Large intestine (tissue), 3 donors: ENCODE measurements around the gene CMIP. TPM values are rescaled to one million over a fixed set of nuclear protein-coding genes. Genes with fewer than 3 reads are reported as not detected.

Experiments used
- DNase-seq, 2 donors: peaks; one replicate each; pipeline versions ENCODE4 v3.0.0 to v3.0.0-alpha.2; 2013
- H3K27ac ChIP-seq: one replicate; pipeline ENCODE4 v1.5.1; 2013; ENCODE audit warnings: low read length
- H3K27me3 ChIP-seq: 2 replicates; pipeline ENCODE4 v1.6.1; 2013; ENCODE audit warnings: low read length; ENCODE audit not compliant: control insufficient read depth, insufficient read depth
- H3K36me3 ChIP-seq: 2 replicates; pipeline ENCODE4 v1.6.1; 2013; ENCODE audit warnings: low read length; ENCODE audit not compliant: control insufficient read depth, insufficient read depth
- H3K4me1 ChIP-seq: one replicate; pipeline ENCODE4 v1.6.1; 2013; ENCODE audit warnings: low read length; ENCODE audit not compliant: control insufficient read depth, insufficient read depth
- H3K4me3 ChIP-seq: one replicate; pipeline ENCODE4 v1.5.1; 2013; ENCODE audit warnings: low read length
- H3K9me3 ChIP-seq: one replicate; pipeline ENCODE4 v1.6.1; 2013; ENCODE audit warnings: mild to moderate bottlenecking, low read depth, low read length, moderate library complexity; ENCODE audit not compliant: control insufficient read depth
- WGBS: methylation state at CpG from one replicate; pipeline ENCODE4 v1.1.5; 2013; ENCODE audit warnings: low lambda C conversion rate; ENCODE audit not compliant: insufficient coverage; 5-methylcytosine and 5-hydroxymethylcytosine counted together
- polyA plus RNA-seq: library from polyadenylated mRNA; unstranded; fragments of 120-200 nt; gene quantifications from one replicate; pipeline ENCODE4 v1.2.1, GENCODE V29; 2013

Gene CMIP
- polyA plus RNA-seq, 1 donor = 64.5 TPM

GRCh38 chr16:81723098-81723723 is 278.6 kb downstream of the CMIP start:
- no peaks in the 10 kb centered on the region for H3K36me3 ChIP-seq
- peak; percentile 62 to 70 for DNase-seq
- peaks cover 7% of the 10 kb centered on the region for H3K27me3 ChIP-seq
- H3K4me3 ChIP-seq = no peak overlapping the region
- 89% methylated on average over 4 of the region's 8 CpGs for WGBS
- no peaks in the 10 kb centered on the region for H3K4me1 ChIP-seq
- no peaks in the 10 kb centered on the region for H3K9me3 ChIP-seq
- no peak overlapping the region for H3K27ac ChIP-seq

- H3K9me3 ChIP-seq = no peaks in the 10 kb centered on the region
- H3K36me3 ChIP-seq = no peaks in the 10 kb centered on the region
- H3K4me3 ChIP-seq = no peak overlapping the region
- H3K4me1 ChIP-seq = peaks cover 3% of the 10 kb centered on the region
- DNase-seq = no peak
- peaks cover 7% of the 10 kb centered on the region for H3K27me3 ChIP-seq
- 84% methylated on average over 4 of the region's 4 CpGs for WGBS
- H3K27ac ChIP-seq = no peak overlapping the region
Measured at GRCh38 chr16:81728435-81728834, 283.8 kb downstream of the CMIP start.

GRCh38 chr16:81729451-81729850 is 284.8 kb downstream of the CMIP start:
- Histone ChIP-seq H3K4me1 (peaks cover 3% of the 10 kb centered on the region), H3K27ac (no peak overlapping the region), H3K36me3 (no peaks in the 10 kb centered on the region), H3K4me3 (no peak overlapping the region), H3K27me3 (peaks cover 7% of the 10 kb centered on the region), H3K9me3 (no peaks in the 10 kb centered on the region)
- DNase-seq = no peak
- no CpG with 5 or more reads among the region's 16 CpGs for WGBS

GRCh38 chr16:81730090-81731051 is 285.8 kb downstream of the CMIP start:
- no peaks in the 10 kb centered on the region for H3K36me3 ChIP-seq
- peak; percentile 78 to 83 for DNase-seq
- no peaks in the 10 kb centered on the region for H3K27me3 ChIP-seq
- 30% methylated on average over 2 of the region's 47 CpGs for WGBS
- peak overlapping the region; percentile 28 for H3K4me3 ChIP-seq
- H3K9me3 ChIP-seq = no peaks in the 10 kb centered on the region
- H3K27ac ChIP-seq = peak overlapping the region; percentile 21
- H3K4me1 ChIP-seq = peaks cover 3% of the 10 kb centered on the region

- H3K4me1 ChIP-seq = peaks cover 3% of the 10 kb centered on the region
- no peak for DNase-seq
- no CpG with 5 or more reads among the region's 8 CpGs for WGBS
- H3K4me3 ChIP-seq = no peak overlapping the region
- H3K9me3 ChIP-seq = no peaks in the 10 kb centered on the region
- H3K27ac ChIP-seq = no peak overlapping the region
- H3K27me3 ChIP-seq = no peaks in the 10 kb centered on the region
- no peaks in the 10 kb centered on the region for H3K36me3 ChIP-seq
Measured at GRCh38 chr16:81731649-81732048, 287.0 kb downstream of the CMIP start.

- Histone ChIP-seq H3K27me3 (no peaks in the 10 kb centered on the region), H3K36me3 (no peaks in the 10 kb centered on the region), H3K4me1 (peaks cover 5% of the 10 kb centered on the region), H3K27ac (no peak overlapping the region), H3K9me3 (no peaks in the 10 kb centered on the region), H3K4me3 (no peak overlapping the region)
- no CpG with 5 or more reads among the region's 1 CpG for WGBS
- no peak for DNase-seq
Measured at GRCh38 chr16:81732699-81733098, 288.1 kb downstream of the CMIP start.

- peaks cover 9% of the 10 kb centered on the region for H3K4me1 ChIP-seq
- 90% methylated on average over 1 of the region's 1 CpG for WGBS
Measured at GRCh38 chr16:81733295-81733694, 288.7 kb downstream of the CMIP start.

GRCh38 chr16:81734632-81735434 is 290.2 kb downstream of the CMIP start:
- Histone ChIP-seq H3K27ac (no peak overlapping the region), H3K27me3 (no peaks in the 10 kb centered on the region), H3K4me1 (peaks cover 14% of the 10 kb centered on the region), H3K36me3 (no peaks in the 10 kb centered on the region), H3K4me3 (no peak overlapping the region), H3K9me3 (no peaks in the 10 kb centered on the region)
- no peak for DNase-seq
- no CpG with 5 or more reads among the region's 6 CpGs for WGBS

More at GRCh38 chr16:81733295-81733694, 288.7 kb downstream of the CMIP start:
- no peak overlapping the region for H3K27ac ChIP-seq
- H3K36me3 ChIP-seq = no peaks in the 10 kb centered on the region
- no peak overlapping the region for H3K4me3 ChIP-seq
- no peak for DNase-seq
- H3K9me3 ChIP-seq = no peaks in the 10 kb centered on the region
- H3K27me3 ChIP-seq = no peaks in the 10 kb centered on the region

- Histone ChIP-seq H3K27ac (no peak overlapping the region), H3K4me3 (peak overlapping the region; percentile 18)
Measured at GRCh38 chr16:81737885-81738536, 293.4 kb downstream of the CMIP start.

More at GRCh38 chr16:81737885-81738536, 293.4 kb downstream of the CMIP start:
- no CpG with 5 or more reads among the region's 22 CpGs for WGBS
- Histone ChIP-seq H3K4me1 (peaks cover 11% of the 10 kb centered on the region), H3K36me3 (no peaks in the 10 kb centered on the region), H3K9me3 (no peaks in the 10 kb centered on the region), H3K27me3 (no peaks in the 10 kb centered on the region)
- peak; percentile 80 to 84 for DNase-seq
